HL-60 (cell line): ENCODE measurements around the gene ATP2B2.

Experiments used
- DNase-seq, 2 experiments: peaks; one replicate each; pipeline ENCODE4 v3.0.0-alpha.2; 2010 to 2020; ENCODE audit warnings: low read depth in 1 of 2, low spot score in 1 of 2
- H3K27ac ChIP-seq: fragments of 250-450 bp; sonication (Bioruptor Pico); replicated peaks from 2 replicates; pipeline ENCODE4 v1.5.1; 2020; ENCODE audit warnings: mild to moderate bottlenecking, moderate library complexity
- H3K27me3 ChIP-seq: fragments of 250-450 bp; sonication (Bioruptor Pico); 2 replicates; pipeline ENCODE4 v1.5.1; 2021; ENCODE audit warnings: mild to moderate bottlenecking, moderate library complexity; ENCODE audit not compliant: insufficient read depth, poor library complexity, severe bottlenecking
- H3K4me3 ChIP-seq: replicated peaks from 2 replicates; pipeline ENCODE4 v1.5.1; 2011; ENCODE audit warnings: mild to moderate bottlenecking, control low read depth, low read length; ENCODE audit not compliant: insufficient read depth
- CTCF ChIP-seq: IDR thresholded peaks from one replicate; pipeline ENCODE4 v1.5.1; 2011; ENCODE audit warnings: low read length, control low read depth, inconsistent platforms; ENCODE audit not compliant: insufficient read depth
- GABPA ChIP-seq: IDR thresholded peaks from 2 replicates; pipeline ENCODE4 v1.6.1; 2012; ENCODE audit warnings: low read depth
- POLR2AphosphoS5 ChIP-seq: IDR thresholded peaks from 2 replicates; pipeline ENCODE4 v1.6.1; 2012; ENCODE audit warnings: low read depth
- REST ChIP-seq: IDR thresholded peaks from 2 replicates; pipeline ENCODE4 v1.6.1; 2012; ENCODE audit warnings: low read depth; ENCODE audit not compliant: insufficient replicate concordance
- SPI1 ChIP-seq: IDR thresholded peaks from 2 replicates; pipeline ENCODE4 v1.6.1; 2012; ENCODE audit warnings: low read depth, mild to moderate bottlenecking, borderline replicate concordance

ATP2B2 gene

GRCh38 chr3:10447110-10447509 is 58.3 kb downstream of the ATP2B2 start:
- H3K27me3 ChIP-seq, result peaks cover 6% of the 10 kb centered on the region

GRCh38 chr3:10445561-10446175 is 59.7 kb downstream of the ATP2B2 start:
- H3K27me3 ChIP-seq, result peaks cover 6% of the 10 kb centered on the region
- H3K4me3 ChIP-seq, result no peak overlapping the region
- no peak overlapping the region for H3K27ac ChIP-seq
- TF ChIP-seq REST (no peak), GABPA (no peak), CTCF (no peak), POLR2AphosphoS5 (no peak), SPI1 (no peak)
- DNase-seq, result no peak

More at GRCh38 chr3:10447110-10447509, 58.3 kb downstream of the ATP2B2 start:
- H3K4me3 ChIP-seq, result no peak overlapping the region
- no peak for DNase-seq
- no peak overlapping the region for H3K27ac ChIP-seq
- TF ChIP-seq GABPA, result no peak
- no peak for TF ChIP-seq SPI1
- no peak for TF ChIP-seq REST
- no peak for TF ChIP-seq CTCF
- TF ChIP-seq POLR2AphosphoS5, result no peak

GRCh38 chr3:10444511-10444910 is 60.9 kb downstream of the ATP2B2 start:
- no peak for DNase-seq
- TF ChIP-seq REST, result no peak
- no peak for TF ChIP-seq POLR2AphosphoS5
- no peak for TF ChIP-seq GABPA
- no peak for TF ChIP-seq CTCF
- no peak for TF ChIP-seq SPI1
- no peak overlapping the region for H3K27ac ChIP-seq
- peaks cover 6% of the 10 kb centered on the region for H3K27me3 ChIP-seq
- H3K4me3 ChIP-seq, result no peak overlapping the region
